D341Med (cell line): Measurements from ENCODE around the gene TSC1.

ENCODE experiments used
- DNase-seq: peaks from one replicate; pipeline ENCODE4 v3.0.0; 2012; ENCODE audit warnings: low spot score

Gene TSC1

DNA sequence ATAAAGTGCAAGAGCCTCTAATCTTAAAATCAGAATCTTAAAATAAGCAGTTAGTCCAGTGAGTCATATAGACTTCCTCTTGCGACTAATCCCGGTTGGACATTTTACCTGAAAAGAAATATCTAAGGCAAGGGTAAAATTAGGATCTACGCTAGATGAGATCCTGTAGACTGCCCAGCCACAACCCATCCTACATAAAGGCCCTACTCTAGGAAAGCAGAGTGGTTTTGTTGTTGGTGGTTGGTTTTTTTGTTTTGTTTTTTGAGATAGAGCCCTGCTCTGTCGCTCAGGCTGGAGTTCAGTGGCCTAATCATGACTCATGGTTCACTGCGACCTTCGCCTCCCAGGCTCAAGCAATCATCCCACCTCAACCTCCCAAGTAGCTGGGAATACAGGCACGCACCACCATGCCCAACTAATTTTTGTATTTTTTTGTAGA, 6.9 kb downstream of the TSC1 start:
- no peak for DNase-seq

DNA sequence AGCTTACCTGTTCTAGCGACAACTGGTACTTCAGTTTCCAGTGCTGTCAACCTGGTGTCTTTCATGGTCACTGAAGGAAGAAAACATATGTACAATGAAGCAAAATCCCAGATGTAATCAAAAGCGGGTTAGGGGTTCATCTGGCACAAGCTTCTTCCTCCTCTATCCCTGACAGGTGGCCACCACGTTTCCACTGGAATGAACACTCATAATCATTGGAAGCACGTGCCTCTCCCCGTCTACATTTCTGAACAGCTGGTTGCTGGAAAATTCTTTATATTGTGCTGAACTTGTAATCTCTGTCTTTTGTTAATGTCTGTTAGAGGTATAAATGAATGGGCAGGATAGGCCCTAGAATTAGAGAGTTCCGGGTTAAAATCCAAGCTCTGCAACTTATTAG, 9.4 kb downstream of the TSC1 start:
- DNase-seq, result no peak

GRCh38 chr9:132931178-132931735, 13.2 kb downstream of the TSC1 start:
- DNase-seq, result no peak

DNA sequence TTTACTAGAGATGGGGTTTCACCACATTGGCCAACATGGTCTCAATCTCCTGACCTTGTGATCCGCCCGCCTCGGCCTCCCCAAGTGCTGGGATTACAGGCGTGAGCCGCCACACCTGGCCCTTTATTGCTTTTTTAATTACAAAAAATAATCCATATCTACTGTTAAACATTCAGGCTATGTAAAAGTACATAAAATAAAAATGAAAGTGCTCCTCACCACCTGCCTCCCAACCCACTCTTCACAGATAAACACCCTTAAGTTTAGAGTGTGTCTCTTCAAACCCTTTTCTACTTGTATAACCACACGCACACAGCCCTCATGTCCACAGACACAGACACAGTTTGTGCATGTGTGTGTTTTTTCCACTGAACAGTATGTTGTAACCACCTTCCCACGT, 16.7 kb downstream of the TSC1 start:
- no peak for DNase-seq

DNA sequence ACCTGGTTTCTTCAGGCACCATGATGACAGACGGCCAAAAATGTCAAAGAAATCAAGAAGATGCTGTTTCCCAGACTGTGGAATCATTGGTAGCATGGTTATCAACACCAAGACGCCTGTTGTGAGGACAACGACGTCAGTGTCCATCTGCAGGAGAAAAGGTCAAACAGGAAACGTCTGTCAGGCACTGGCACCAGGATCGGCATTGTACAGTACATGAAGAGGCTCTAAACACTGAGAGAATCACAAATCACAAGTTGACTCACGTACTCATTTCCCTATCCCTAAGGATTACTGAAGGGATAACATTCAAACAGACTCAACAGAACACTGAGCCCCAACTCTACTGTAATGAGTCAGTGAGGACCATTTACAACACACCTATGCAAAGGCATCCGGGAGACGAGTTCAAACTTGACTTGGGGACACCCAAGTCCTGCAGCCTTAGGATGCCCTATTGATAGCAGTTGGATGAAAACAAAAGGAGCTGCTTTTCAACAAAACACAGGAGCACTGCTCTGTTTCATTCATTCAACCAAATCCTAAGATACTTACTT, 21.0 kb downstream of the TSC1 start:
- DNase-seq, result no peak

- no peak for DNase-seq
Measured at GRCh38 chr9:132919614-132920268, 24.7 kb downstream of the TSC1 start.

GRCh38 chr9:132914924-132915323, 29.5 kb downstream of the TSC1 start:
- DNase-seq, result no peak

GRCh38 chr9:132912131-132912530, 32.3 kb downstream of the TSC1 start:
- no peak for DNase-seq

GRCh38 chr9:132910376-132910775, 34.0 kb downstream of the TSC1 start:
- no peak for DNase-seq

- DNase-seq, result no peak
Measured at GRCh38 chr9:132909311-132909710, 35.1 kb downstream of the TSC1 start.

DNA sequence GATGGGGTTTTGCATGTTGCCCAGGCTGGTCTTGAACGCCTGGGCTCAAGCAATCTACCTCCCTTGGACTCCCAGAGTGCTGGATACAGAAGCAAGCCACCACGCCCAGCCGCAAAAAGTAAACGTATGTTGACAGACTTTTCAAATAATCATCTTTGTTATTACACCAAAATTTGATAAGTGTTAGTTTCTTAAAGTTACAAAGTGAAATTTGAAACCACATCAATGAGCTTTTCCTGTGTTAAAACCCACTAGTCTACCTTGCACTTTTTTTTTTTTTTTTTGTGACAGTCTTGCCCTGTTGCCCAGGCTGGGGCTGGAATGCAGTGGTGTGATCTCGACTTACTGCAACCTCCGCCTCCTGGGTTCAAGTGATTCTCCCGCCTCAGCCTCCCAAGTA, 35.8 kb downstream of the TSC1 start:
- no peak for DNase-seq

DNA sequence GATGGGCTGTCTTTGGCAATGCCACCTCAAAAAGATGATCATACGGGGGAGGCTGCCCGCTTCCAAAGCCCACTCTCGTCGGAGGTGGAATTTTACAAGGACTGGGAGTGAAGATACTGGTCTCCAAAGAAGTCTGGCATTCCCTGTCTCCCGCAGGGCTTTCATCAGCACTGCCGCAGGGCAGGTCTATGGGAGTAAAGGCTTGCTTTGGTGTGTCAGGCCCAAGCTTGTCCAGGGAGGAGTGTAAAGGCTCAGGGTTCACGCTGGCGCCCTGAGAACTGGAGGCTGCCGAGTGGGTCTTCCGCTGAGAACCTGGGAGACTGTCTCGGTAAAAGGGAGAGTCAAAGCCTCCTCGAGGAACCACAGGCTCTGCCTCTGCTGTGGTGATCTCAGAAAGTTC, 38.7 kb downstream of the TSC1 start:
- DNase-seq, result no peak

- DNase-seq, result no peak
Measured at GRCh38 chr9:132903574-132904492, 40.6 kb downstream of the TSC1 start.

GRCh38 chr9:132901858-132902831, 42.3 kb downstream of the TSC1 start:
- peak; percentile 84 for DNase-seq

DNA sequence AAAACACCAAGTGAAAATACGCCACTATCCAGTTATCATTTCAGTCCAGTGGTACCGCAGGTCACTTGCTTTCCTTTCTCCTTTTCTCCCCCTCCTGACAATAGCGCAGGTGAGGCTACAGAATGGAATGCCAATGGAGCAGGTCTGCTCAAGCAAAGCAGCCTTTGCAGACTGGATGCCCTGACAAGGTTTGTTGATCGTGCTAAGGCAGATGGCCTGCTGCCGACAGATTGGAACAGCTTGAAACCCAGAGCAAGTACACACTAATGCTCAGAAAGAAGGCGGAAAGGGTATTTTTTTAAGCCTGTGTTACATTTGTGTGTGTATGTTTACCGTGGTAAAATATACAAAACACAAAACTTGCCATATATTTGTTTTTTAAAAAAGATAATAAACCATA, 46.4 kb downstream of the TSC1 start:
- DNase-seq, result no peak

DNA sequence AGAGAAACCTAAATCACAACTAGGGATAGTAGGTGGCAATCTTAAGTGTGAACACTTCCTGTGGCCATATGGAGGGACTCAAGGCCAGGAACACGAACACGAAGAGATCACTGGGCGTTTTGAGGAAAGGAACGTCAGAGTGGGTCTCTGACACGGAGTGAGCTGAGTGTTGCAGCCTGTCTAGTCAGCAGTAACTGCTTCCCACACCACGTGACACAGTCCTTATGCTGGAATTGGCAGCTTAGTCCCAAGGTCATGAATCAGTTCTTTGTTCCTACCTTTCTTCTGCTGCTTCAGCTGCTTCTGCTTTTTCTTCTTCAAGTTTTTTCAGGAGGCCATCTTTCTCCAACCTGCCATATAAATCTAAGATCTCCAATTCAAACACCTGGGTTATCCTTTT, 47.5 kb downstream of the TSC1 start:
- DNase-seq, result no peak

DNA sequence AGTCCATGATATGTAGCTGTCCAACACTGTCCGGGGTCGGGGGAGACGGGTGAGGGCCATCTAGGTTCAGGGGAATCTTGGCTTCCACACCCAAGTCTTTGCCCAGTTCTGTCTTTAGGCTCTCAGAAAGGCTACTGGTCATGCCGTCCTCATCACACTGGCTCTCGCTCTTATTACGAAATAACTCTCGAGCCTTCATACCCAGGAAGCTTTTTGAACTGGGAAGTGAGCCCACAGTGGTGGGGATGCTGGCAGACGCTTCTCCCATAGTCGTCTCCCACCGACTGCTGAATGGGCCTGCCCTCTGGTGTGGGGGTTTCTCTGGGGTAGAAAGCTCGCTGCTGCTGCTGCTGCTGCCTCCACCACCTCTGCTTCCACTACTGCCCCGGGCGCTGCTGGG, 48.2 kb downstream of the TSC1 start:
- no peak for DNase-seq

- no peak for DNase-seq
Measured at GRCh38 chr9:132894862-132895835, 49.3 kb downstream of the TSC1 start.

DNA sequence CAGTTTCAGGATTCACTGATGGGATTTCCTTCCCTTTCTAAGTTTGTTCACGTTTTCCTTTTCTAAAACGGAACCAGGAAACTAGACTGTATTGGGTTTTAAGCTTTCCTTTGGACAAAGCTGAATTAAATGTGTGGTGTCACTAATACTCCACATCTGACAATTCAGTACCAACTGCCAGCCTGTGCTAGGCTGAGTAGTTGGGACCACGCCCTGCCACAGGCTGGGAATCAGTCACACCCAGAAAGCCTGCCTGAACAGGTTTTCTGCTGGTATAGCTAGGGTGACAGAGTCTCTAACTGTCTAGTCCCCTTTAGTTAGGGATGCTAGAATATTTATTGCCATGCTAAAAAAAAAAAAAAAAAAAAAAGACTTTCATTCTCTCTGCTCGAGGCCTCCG, 50.1 kb downstream of the TSC1 start:
- DNase-seq, result no peak

DNA sequence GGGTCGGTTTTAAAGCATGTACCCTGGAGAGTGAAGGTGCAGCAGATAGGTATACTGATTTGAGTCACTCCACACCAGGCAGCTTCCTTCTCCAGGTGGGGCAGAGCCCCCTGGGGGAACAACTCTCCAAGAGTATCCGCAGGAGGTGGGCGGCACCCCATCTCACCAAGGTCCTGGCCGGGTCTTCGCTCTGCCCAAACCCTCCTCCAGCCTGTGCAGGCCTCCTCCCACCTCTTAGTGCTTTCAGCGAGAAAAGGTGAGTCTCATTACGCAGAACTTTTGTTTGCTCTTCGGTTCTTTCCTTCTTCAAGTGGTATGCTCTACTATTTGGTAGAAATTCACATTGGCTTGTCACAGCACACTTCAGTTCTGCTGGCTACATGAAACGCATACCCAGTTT, 52.0 kb downstream of the TSC1 start:
- no peak for DNase-seq
